ENCODE measurements around the gene DSC3.

- TF ChIP-seq YY1 (IDR thresholded peaks at IDR 0.05) (no peak), SP1 (IDR thresholded peaks at IDR 0.05) (no peak), CTCF (IDR thresholded peaks at IDR 0.05; ENCODE audit: low read depth, low read length, missing input control) (no peak), EGR1 (IDR thresholded peaks at IDR 0.05; ENCODE audit: low read depth in 2 of 2) (no peak), RAD21 (IDR thresholded peaks at IDR 0.05) (no peak), RXRA (IDR thresholded peaks at IDR 0.05) (no peak), GABPA (IDR thresholded peaks at IDR 0.05 in 1 of 2, conservative IDR thresholded peaks at IDR 0.05 in 1 of 2) (no peak)
Observed at GRCh38 chr18:31010601-31011000, 31.9 kb downstream of the DSC3 start.

Data from liver (tissue), 3 donors.